CD4-positive, alpha-beta T cell treated with Interferon gamma for 1 hour (primary cell): ENCODE measurements around the gene TMEM154.
"Not testable (repeated sequence)": the region's sequence is repeated elsewhere in the genome, so short reads cannot be mapped to it uniquely, and the experiment has no call there.

Source experiments
- DNase-seq: peaks from one replicate; pipeline ENCODE4 v3.0.0-alpha.2; 2020

Gene TMEM154

GRCh38 chr4:152665691-152666395 is 14.0 kb downstream of the TMEM154 start:
- peak; percentile 19 for DNase-seq

DNA sequence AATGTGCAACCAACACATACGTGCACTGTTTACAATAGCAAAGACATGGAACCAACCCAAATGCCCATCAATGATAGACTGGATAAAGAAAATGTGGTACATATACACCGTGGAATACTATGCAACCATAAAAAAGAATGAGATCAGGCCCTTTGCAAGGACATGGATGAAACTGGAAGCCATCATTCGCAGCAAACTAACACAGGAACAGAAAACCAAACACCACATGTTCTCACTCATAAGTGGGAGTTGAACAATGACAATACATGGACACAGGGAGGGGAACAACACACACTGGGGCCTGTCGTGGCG is 15.8 kb downstream of the TMEM154 start:
- not testable (repeated sequence) for DNase-seq

DNA sequence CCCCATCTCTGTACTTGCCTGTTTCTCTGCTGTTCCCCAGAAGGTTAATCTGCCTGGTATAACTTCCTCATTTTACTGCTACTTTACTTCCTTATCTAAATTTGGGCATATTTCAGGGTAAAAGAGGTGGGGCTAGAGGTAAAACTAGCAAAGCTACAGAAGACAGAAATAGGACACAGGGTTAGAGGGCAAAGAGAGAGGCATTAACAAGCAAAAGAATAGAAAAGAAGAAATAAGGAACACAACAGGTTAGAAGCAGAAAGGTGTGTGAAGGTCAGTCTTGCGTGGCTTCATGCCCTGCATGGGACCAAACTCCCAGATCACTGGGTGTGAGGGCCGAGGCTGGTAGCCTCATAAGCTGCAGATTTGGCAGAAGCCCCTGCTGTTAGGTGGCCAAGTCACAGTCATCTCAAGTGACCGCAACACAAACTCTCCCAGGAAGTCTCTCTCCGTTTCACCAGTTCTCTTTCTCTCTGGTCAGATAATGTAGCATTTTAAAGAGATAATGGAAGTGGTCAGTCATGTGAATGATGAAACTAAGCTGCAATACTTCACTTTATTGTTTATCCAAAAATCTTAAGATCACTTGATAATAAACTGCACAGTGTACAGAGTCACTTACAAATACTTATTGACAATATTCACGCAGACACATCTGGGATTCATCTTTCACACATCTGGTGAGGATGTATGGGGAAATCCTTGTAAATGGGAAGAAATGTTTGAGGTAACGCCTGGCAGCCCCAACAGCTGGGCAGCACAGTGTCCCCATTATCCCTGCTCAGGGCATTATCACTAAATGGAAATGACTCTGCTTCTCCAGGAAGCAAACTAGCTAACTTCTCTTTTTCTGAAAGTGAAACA is 16.4 kb downstream of the TMEM154 start:
- DNase-seq = no peak

- DNase-seq = no peak
Observed at GRCh38 chr4:152661649-152662048, 18.1 kb downstream of the TMEM154 start.

DNA sequence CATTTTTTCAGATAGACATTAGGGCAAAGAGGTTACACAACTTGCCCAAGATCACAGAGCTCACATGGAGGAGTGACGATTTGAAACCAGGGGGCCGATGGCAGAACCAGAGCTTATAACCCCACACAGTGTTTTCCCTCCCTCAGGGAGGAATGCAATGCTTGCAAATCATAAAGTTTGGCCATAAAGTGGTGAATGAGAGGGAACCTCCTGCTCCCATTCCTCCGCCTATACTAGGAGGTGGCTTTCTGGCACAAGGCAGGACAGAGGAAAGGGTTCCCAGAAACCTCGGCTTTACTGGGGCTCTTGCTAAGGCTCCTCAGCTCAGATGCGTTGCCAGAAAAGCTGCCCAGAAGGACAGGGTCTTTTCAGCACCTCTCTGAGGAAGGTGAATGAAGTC is 19.3 kb downstream of the TMEM154 start:
- DNase-seq = no peak

DNA sequence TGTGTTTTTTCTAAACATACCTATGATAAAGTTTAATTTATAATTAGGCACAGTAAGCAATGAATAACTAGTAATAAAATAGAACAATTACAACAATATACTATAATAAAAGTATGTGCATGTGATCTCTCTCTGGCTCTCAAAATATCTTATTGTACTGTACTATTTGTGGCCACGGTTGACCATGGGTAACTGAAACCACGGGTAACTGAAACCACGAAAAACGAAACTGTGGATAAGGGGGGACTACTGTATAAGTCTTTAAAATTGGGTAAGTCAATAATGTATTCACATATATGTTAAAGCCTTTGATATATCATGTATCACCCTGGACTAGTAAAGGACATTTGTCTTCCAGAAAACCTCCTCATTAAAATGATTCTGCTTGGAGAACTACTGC is 20.0 kb downstream of the TMEM154 start:
- no peak for DNase-seq

DNA sequence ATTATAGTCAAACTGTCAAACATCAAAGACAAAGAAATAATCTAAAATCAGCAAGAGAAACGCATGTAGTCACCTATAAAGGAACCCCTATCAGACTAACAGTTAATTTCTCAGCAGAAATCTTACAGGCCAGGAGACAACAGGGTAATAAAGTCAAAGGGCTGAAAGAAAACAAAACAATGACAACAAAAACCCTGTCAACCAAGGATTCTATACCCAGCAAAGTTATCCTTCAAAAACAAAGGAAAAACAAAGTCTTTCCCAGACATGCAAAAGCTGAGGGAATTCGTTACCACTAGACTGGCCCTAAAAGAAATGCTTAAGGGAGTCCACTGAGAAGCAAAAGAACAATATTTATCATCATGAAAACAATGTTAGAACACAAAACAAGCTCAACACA is 22.1 kb downstream of the TMEM154 start:
- no peak for DNase-seq

GRCh38 chr4:152655272-152656129 is 24.3 kb downstream of the TMEM154 start:
- DNase-seq = no peak

- no peak for DNase-seq
Observed at GRCh38 chr4:152652102-152652501, 27.7 kb downstream of the TMEM154 start.

DNA sequence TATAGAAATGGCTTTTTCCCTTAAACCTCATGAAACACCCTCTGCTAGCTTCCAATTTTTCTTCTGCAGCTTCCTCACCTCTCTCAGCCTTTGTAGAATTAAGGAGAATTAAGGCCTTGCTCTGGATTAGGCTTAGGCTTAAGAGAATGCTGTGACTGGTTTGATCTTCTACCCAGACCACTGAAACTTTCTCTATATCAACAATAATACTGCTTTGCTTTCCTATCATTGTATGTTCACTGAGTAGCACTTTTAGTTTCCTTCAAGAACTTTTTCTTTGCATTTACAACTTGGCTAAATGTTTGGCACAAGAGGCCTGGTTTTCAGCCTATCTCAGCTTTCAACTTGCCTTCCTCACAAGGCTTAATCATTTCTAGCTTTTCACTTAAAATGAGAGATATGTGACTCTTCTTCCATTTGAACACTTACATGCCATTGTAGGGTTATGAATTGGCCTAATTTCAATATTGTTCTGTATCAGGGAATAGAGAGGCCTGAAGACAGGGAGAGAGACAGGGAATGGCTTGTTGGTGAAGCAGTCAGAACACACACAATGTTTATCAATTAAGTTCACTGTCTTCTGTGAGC is 28.2 kb downstream of the TMEM154 start:
- DNase-seq = no peak

DNA sequence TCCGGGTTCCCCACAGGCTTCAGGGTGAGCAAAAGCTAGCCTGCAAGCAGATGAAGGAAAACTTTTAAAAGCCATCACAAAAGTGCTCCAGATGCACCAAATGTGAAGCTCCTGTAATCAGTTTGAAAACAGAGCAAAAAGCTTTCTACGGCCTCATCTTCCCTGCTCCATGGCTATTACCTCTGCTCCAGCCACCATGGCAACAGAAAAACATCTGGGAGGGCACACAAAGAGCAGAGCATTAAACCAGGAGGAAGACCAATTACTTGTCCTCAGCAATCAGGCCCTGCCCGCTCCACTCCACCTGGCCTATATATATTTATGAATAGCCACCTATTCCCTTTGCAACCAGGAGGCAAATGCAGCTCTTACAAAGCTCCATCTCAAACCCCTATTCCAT is 33.6 kb downstream of the TMEM154 start:
- DNase-seq = no peak

- DNase-seq = no peak
Observed at GRCh38 chr4:152644130-152644529, 35.7 kb downstream of the TMEM154 start.

- peak; percentile 59 for DNase-seq
Observed at GRCh38 chr4:152643153-152644035, 36.4 kb downstream of the TMEM154 start.

GRCh38 chr4:152640058-152640921 is 39.5 kb downstream of the TMEM154 start:
- DNase-seq = no peak

GRCh38 chr4:152635851-152636250 is 43.9 kb downstream of the TMEM154 start:
- DNase-seq = peak; percentile 20

GRCh38 chr4:152634110-152634760 is 45.6 kb downstream of the TMEM154 start:
- DNase-seq = no peak

DNA sequence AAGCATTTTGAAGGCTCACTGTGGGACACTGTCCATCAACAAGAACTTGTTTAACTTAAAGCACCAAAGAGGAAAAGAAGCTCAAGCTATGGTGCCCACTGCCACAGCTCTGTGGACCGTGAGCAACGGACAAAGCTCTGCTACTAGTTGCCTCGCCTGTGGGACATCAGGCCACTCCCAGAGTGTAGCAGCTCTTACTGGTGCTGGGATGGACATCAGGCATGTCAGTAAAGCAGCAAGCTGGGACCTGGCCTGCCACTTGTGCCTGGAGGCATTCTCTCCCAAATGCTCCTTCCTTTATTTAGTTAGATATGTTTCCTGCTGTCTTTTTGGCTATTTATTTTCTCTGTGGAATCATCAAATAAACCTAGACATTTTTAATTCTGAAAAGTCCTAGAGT is 46.7 kb downstream of the TMEM154 start:
- no peak for DNase-seq

- no peak for DNase-seq
Observed at GRCh38 chr4:152630324-152630723, 49.5 kb downstream of the TMEM154 start.

- no peak for DNase-seq
Observed at GRCh38 chr4:152629908-152630307, 49.9 kb downstream of the TMEM154 start.

- DNase-seq = no peak
Observed at GRCh38 chr4:152628128-152628527, 51.7 kb downstream of the TMEM154 start.

- DNase-seq = no peak
Observed at GRCh38 chr4:152626790-152627189, 53.0 kb downstream of the TMEM154 start.
